ENCODE measurements around the gene MAP1LC3C.

GRCh38 chr1:242019018-242019417 lies 20.1 kb upstream of the MAP1LC3C start:
- TF ChIP-seq, protein P1, sequence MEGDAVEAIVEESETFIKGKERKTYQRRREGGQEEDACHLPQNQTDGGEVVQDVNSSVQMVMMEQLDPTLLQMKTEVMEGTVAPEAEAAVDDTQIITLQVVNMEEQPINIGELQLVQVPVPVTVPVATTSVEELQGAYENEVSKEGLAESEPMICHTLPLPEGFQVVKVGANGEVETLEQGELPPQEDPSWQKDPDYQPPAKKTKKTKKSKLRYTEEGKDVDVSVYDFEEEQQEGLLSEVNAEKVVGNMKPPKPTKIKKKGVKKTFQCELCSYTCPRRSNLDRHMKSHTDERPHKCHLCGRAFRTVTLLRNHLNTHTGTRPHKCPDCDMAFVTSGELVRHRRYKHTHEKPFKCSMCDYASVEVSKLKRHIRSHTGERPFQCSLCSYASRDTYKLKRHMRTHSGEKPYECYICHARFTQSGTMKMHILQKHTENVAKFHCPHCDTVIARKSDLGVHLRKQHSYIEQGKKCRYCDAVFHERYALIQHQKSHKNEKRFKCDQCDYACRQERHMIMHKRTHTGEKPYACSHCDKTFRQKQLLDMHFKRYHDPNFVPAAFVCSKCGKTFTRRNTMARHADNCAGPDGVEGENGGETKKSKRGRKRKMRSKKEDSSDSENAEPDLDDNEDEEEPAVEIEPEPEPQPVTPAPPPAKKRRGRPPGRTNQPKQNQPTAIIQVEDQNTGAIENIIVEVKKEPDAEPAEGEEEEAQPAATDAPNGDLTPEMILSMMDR (conservative IDR thresholded peaks at IDR 0.05; ENCODE audit: low read depth, low read length), result no peak
- TF ChIP-seq EZH2phosphoT487 (IDR thresholded peaks at IDR 0.05; ENCODE audit: borderline replicate concordance, low read length), result no peak
